Measurements from ENCODE around the gene ATXN10. TPM values are rescaled to one million over a fixed set of nuclear protein-coding genes. Genes with fewer than 3 reads are reported as not detected.
A peak's percentile ranks its signal among the peaks of the same experiment; 100 is the strongest.

ATXN10 gene
- total and polyA plus RNA-seq, 11 donors, result 55.0 to 192 (median 149) TPM

DNA sequence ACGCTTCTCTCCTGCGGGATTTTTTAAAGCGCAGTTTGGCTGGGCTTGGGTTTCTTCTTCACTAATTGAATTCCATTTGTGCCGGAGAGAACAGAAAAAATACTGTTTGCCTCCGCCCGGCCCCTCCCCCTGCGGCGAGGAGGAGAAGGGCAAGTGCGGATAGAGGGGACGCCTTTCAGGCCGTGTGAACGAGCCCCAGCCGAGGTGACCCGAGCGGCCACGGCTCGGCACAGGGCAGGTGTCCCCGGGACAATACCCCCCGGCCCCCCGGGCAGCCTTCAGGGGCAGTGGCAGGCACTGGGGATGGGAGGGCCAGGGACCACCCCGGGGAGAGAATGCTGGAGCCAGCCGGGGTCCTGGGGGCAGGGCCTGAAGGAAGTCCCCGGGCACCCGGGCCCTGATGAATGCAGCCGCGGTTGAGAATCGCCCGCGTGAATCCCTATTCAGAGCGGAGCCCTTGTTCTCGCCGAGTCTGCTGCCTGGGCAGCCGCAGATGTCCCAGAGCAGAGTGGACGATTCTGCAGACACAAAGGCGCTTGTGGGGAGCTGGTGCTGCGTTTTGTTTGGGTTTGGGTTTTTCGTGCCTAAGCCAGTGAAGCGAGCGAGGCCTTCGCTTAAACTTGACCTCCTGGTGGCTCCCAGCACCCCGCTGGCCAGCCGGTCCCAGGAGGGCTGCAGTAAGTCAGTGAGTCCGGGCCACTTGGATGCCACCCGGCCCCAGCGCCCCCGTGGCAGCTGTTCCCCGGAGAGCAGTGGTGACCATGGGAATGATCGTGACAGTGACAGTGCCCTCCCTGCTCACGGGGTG, 209.3 kb downstream of the ATXN10 start:
- Histone ChIP-seq H3K27ac (no peak overlapping the region), H3K36me3 (no peaks in the 10 kb centered on the region), H3K27me3 (peaks cover 0 to 58% (median 5%) of the 10 kb centered on the region in 9 donors), H3K4me1 (peaks cover 0 to 57% (median 20%) of the 10 kb centered on the region in 12 donors), H3K4me3 (peak overlapping the region in 2 of 12 donors; percentile 19 to 28), H3K9me3 (no peaks in the 10 kb centered on the region)
- ATAC-seq (no peak), DNase-seq (peak in 3 of 5 donors; percentile 8 to 54 (median 23))
- no peak for TF ChIP-seq POLR2A (IDR thresholded peaks at IDR 0.05)
- TF ChIP-seq, protein P1, sequence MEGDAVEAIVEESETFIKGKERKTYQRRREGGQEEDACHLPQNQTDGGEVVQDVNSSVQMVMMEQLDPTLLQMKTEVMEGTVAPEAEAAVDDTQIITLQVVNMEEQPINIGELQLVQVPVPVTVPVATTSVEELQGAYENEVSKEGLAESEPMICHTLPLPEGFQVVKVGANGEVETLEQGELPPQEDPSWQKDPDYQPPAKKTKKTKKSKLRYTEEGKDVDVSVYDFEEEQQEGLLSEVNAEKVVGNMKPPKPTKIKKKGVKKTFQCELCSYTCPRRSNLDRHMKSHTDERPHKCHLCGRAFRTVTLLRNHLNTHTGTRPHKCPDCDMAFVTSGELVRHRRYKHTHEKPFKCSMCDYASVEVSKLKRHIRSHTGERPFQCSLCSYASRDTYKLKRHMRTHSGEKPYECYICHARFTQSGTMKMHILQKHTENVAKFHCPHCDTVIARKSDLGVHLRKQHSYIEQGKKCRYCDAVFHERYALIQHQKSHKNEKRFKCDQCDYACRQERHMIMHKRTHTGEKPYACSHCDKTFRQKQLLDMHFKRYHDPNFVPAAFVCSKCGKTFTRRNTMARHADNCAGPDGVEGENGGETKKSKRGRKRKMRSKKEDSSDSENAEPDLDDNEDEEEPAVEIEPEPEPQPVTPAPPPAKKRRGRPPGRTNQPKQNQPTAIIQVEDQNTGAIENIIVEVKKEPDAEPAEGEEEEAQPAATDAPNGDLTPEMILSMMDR (IDR thresholded peaks at IDR 0.05), result no peak
- 30 to 52% (median 38%) methylated on average over 31 to 49 of the region's 49 CpGs for WGBS, 4 donors
- intact Hi-C loops (cut with DNase I), result no loop called here

DNA sequence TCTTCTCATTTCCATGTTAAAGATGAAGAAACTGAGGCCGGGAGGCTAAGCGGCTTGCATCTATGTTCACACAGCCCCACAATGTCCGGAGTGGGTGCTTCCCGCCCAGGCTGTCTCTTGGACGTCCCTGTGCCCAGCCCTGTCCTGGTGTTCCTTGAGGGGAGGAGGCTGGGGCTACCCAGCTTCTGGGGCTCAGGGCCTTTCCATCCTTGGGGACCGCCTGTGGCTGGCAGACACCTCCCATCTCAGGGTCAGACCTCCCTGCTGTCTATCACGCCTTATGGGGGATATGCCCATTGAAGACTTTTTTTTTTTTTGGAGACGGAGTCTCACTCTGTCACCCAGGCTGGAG, 209.9 kb downstream of the ATXN10 start:
- H3K27me3 ChIP-seq, result peaks cover 0 to 59% (median 5%) of the 10 kb centered on the region in 9 donors
- no peak overlapping the region for H3K4me3 ChIP-seq
- H3K36me3 ChIP-seq, result no peaks in the 10 kb centered on the region
- ATAC-seq, result no peak
- H3K4me1 ChIP-seq, result peaks cover 0 to 60% (median 20%) of the 10 kb centered on the region in 12 donors
- intact Hi-C loops (cut with DNase I), result no loop called here
- no peaks in the 10 kb centered on the region for H3K9me3 ChIP-seq
- TF ChIP-seq, protein P1 (IDR thresholded peaks at IDR 0.05), result no peak
- TF ChIP-seq POLR2A (IDR thresholded peaks at IDR 0.05), result no peak
- no peak overlapping the region for H3K27ac ChIP-seq
- WGBS, 4 donors, result 61 to 84% (median 79%) methylated on average over 6 to 8 of the region's 8 CpGs
- DNase-seq, result no peak

DNA sequence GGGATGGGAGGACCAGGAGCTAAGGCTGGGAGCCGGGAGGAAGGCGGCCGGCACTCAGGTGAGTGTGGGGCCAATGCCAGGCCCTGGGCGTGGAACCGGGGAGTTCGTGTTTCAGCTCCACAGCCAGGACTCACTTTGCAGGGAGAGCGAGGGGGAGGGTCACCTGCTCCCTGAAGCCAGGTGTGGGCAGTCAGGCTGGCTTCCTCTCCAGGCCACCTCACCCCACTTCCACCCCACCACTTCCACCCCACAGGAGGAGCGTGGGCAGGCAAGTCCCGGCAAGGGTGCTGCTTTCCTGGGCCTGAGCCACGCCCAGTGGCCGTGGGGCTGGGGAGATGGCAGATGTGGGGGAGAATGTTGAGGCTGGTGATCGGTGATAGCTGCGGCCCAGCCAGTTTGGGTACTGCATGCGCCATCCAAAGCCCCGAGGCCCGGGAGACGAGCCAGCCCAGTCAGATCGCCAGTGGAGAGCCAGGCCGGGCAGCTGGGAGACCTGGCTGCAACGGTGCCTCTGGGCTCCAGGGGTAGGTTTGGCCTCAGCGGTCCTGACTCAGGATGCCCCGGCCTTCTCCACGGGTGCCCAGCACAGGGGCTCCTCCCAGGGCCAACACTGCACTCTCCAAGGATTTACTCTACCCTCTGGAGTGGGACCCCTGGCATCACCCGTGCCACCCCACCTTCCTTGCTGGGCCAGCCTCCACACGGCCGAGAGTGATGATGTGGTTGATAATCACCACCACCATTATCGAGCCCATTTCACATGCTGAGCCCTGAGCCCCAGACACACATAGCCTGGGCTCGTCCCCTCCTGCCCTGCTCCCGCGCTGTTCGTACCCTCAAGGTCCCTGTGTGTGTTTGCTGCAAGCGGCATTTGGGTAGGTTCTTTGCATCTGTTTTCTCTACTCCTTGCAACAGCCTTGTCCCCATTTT, 211.5 kb downstream of the ATXN10 start:
- peak in 3 of 5 donors; percentile 4 to 42 (median 26) for DNase-seq
- intact Hi-C loops (cut with DNase I), result no loop called here
- Histone ChIP-seq H3K4me3 (no peak overlapping the region), H3K4me1 (peaks cover 0 to 51% (median 18%) of the 10 kb centered on the region in 12 donors), H3K27ac (no peak overlapping the region), H3K27me3 (peaks cover 0 to 54% (median 5%) of the 10 kb centered on the region in 9 donors), H3K9me3 (no peaks in the 10 kb centered on the region), H3K36me3 (no peaks in the 10 kb centered on the region)
- no peak for ATAC-seq
- 85 to 88% (median 87%) methylated on average over 20 to 32 of the region's 32 CpGs for WGBS, 4 donors
- TF ChIP-seq POLR2A (IDR thresholded peaks at IDR 0.05), result no peak
- TF ChIP-seq, protein P1 (IDR thresholded peaks at IDR 0.05), result no peak

DNA sequence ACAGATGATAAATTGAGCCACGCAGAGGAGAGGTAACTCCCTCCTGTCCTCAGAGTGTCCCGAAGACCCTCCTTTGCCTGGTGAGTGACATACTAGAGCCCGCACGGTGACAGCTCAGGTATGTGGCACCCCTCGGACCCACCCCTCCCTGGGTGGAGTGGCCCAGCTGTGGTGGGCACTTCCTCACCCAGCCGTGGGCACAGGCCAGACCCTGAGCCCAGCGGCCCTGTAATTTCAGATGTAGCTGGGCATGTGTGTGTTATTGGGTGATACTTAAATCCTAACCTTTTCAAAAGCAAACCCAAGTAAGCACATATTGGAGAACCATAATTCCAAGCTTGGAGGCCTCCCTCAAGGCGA, 212.2 kb downstream of the ATXN10 start:
- Histone ChIP-seq H3K36me3 (no peaks in the 10 kb centered on the region), H3K4me1 (peaks cover 0 to 44% (median 15%) of the 10 kb centered on the region in 12 donors), H3K4me3 (no peak overlapping the region), H3K27ac (no peak overlapping the region), H3K27me3 (peaks cover 0 to 49% (median 8%) of the 10 kb centered on the region in 9 donors), H3K9me3 (no peaks in the 10 kb centered on the region)
- DNase-seq (peak in 3 of 5 donors; percentile 9 to 37 (median 10)), ATAC-seq (no peak)
- 88 to 97% (median 91%) methylated on average over 5 to 8 of the region's 8 CpGs for WGBS, 4 donors
- intact Hi-C loops (cut with DNase I), result no loop called here
- TF ChIP-seq, protein P1 (IDR thresholded peaks at IDR 0.05), result no peak
- TF ChIP-seq POLR2A (IDR thresholded peaks at IDR 0.05), result no peak
